Measurements from ENCODE around the gene CLDN5. TPM values are rescaled to one million over a fixed set of nuclear protein-coding genes. Genes with fewer than 3 reads are reported as not detected.

CLDN5 gene
- 23.9 TPM for total RNA-seq
- long read RNA-seq, transcript CLDN5-203 (2 exons, 1,760 nt) = minor isoform, 8 of 177 reads
- long read RNA-seq, transcript CLDN5-201 (1 exons, 2,357 nt) = major isoform, 166 of 177 reads
- long read RNA-seq, partial matches to known transcripts = 1 of 177 reads
- long read RNA-seq, other reads (novel, unspliced or antisense) = 2 of 177 reads

DNA sequence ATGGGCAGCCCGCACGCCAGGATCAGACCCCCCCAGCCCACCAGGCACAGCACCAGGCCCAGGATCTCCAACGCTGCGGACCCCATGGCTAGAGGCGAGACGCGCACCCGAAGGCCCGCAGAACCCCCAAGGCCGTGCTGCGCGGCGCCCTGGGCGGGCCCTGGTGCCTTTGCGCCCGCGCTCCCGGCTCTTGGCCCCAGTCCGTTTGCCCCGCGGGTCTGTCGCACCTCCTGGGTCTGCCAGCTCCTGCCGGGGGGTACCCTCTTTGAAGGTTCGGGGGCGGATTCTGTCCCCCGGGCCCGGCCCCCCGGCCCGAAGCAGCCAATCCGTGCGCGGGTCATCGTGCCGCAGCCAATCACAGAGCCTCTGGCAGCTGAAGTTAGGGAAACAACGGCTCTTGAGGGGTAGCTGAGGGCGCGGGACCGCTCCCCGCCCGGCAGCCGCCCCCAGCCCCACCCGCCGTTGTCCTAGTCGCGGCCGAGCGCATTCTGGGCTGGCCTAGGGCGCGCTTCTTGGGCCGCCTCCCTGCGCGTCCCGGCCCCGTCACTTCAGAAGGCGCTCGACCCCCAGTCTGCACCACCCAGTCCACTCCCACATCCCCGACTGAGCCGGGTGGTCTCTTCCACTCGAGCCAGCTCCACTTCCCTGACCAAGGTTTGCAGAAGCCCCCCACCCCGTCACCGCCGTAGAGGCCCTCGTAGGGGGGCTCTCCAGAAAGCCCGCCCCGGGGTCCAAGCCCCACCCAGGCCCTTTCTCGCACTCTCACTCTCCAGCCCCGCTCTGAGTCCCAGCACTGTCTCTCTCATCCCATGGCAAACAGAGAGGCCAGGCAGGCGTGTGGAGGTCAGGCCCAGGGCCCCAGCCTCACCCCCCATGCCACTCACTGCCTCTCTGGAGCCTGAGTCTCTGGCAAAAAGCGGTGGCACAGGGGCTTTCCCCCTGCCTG, at the start of gene CLDN5:
Gene CLDN5 (minus strand): TSS at position 241 of the 946 bp plus-strand sequence. CDS start 155 bp downstream, at position 86.
- intact Hi-C loops (cut with DNase I) = no loop called here
- DNase-seq (peak; percentile 69), ATAC-seq (ENCODE audit: poor library complexity) (peak; percentile 63)

DNA sequence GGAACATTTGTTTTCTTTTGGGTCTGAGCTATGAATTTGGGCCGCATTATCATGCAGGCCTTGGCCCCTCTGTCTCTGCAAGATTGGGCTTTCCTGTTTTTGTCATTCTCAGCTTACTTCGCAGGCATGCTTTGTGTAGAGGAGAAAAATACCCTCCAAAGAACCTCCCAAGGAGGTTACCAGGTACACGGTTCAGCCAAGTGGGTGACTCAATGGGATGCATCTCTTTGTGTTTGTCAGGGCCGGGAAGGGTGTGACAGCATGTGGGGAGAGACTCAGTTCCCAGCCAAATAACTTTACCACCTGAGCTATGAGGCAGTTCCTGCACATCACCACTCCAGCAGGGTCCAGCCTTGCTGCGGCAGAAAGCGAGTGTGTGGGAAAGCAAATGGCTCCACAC, 47.8 kb upstream of the CLDN5 start:
- intact Hi-C loops (cut with DNase I) = no loop called here
- ATAC-seq (ENCODE audit: poor library complexity) = no peak

GRCh38 chr22:19571207-19571795, 47.1 kb upstream of the CLDN5 start:
- intact Hi-C loops (cut with DNase I) = no loop called here
- DNase-seq = no peak
- no peak for ATAC-seq (ENCODE audit: poor library complexity)

More for the DNA sequence above, 47.8 kb upstream of the CLDN5 start:
- no peak for DNase-seq

DNA sequence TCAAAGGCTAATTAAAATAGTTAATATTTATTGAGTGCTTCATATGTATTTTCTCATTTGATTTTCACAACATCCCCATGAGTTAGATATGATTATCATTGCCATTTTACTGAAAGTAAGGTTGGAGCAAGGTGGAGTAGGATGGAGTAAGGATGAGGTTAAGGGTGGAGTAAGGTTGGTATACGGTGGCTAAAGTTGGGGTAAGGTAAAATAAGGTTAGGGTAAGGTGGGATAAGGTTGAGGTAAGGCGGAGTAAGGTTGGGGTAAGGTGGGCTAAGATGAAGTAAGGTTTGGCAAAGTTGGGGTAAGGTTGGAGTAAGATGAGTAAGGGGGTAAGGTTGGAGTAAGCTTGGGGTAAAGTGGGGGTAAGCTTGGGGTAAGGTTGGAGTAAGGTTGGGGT, 45.8 kb upstream of the CLDN5 start:
- intact Hi-C loops (cut with DNase I) = no loop called here
- ATAC-seq (ENCODE audit: poor library complexity) = no peak
- no peak for DNase-seq

- intact Hi-C loops (cut with DNase I) = no loop called here
- ATAC-seq (ENCODE audit: poor library complexity) (no peak), DNase-seq (no peak)
Observed at GRCh38 chr22:19569276-19569640, 45.0 kb upstream of the CLDN5 start.

- ATAC-seq (ENCODE audit: poor library complexity) = peak; percentile 59
- intact Hi-C loops (cut with DNase I) = no loop called here
- DNase-seq = no peak
Observed at GRCh38 chr22:19568337-19569275, 44.4 kb upstream of the CLDN5 start.

DNA sequence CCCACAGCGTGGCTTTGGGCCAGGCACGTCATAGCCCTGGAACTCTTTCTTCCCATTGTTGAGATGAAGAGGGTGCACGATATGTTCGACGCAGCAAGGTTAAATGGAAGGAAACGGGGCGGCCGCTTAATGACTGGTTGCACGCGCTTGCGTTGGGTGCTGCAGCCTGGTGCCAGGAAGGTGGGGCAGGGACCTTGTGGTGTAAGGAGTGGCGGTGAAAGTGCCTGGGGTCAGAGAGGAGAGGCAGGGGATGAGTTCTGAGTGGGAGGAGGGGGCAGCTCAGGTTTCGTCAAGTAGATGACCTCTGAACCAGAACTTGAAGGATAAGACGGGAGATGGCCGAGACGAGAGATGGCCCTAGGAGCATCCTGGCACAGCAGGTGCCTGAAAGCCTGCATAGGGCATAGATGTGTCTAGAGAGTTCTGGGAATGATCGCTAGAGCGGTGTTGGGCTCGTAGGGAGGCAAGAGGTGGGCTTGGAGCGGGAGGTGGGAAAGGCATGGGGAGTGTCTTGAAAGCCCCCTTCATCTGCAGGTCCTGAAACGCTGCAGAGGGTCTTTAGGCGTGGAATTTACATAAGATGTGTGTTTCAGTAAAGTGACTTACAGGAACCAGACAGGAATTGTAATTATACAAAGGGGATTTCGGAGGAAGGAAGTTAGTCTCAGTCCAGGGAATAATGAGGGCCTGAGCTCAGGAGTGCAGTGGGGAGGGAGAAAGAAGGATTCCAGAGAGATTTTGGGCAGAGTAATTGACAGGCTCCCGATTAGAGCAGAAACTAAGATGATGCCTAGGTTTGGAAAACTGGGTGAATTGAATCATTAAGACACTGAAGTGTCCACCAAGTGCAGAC, 43.2 kb upstream of the CLDN5 start:
- intact Hi-C loops (cut with DNase I) = no loop called here
- peak; percentile 57 for DNase-seq
- ATAC-seq (ENCODE audit: poor library complexity) = no peak

DNA sequence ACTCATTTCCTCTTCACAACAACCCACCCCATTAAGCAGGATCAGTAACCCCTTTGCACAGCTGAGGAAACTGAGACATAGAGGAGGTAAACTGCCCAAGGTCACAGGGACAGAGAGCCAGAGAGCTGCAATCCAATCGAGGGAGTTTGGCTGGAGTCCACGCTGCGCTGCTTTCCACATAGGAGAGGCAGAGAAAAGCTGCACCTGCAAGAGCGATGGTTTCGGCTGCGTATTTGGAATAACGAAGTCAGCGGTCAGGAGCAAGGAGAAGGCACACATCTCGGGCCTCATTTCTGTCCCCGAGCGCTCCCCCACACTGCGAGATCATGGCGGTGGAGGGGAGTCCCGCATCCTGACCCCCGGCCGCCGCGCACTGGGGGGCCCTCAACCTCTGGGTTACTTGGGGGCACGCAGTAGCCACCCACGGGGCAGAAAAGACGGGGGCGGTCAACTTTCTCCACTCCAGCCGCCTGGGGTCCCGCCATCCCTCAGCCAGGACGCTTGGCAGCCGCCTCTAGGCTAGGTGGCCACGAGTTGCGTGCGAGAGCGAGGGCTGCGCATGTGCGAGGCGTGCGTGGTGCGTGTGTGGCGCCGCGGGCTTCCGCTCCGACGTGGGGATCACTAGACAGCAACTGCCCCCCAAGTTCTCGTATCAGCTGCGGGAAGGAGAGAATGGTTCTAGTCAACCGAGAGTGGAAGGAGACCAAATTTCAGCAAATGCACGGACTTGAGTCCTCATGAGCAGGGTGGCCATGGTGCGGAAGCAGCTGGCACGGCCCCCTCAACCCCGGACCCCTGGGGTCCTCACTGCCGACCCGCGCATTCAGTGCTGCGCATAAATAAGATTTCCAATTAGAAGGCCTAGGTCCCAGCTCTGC, 42.3 kb upstream of the CLDN5 start:
- no peak for ATAC-seq (ENCODE audit: poor library complexity)
- DNase-seq = no peak
- intact Hi-C loops (cut with DNase I) = no loop called here

DNA sequence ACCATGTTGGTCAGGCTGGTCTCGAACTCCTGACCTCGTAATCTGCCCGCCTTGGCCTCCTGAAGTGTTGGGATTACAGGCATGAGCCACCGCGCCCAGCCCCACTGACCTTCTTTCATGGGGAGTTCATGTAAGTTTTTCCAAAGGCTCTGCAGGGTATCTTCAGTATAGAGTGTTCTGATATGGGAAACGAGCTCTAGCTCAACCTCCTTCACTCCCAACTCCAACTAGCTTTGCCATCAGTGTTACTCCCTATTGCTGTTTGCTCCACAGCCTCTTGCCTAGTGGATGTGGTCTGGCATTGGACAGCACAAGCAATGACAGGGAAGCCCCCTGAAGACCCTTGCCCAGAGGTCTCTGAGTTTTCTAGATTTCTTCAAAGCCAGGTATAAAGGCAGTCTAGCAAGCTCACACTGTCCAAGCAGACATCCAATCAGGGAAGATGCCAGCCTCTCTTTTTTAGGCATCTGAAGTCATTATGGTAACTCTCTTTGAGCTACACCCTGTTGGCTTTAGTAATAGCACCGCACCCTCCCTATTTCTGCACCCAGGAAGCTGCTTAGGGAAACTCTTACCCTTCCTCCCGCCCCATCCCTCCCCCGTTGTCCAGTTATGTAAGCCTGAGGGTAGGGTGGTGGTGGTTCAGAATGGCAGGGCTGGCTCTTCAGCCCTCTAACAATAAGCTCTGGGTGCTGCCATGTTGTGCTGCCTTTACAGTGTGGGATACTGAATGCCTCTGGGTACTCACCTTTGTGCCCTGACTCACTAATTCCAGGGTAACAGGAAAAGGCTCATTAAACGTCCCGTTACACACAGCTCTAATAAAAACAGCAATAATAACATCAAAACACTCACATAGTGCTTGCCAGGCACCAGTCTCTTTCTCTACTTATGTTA, 41.4 kb upstream of the CLDN5 start:
- DNase-seq = no peak
- ATAC-seq (ENCODE audit: poor library complexity) = no peak
- intact Hi-C loops (cut with DNase I) = no loop called here

DNA sequence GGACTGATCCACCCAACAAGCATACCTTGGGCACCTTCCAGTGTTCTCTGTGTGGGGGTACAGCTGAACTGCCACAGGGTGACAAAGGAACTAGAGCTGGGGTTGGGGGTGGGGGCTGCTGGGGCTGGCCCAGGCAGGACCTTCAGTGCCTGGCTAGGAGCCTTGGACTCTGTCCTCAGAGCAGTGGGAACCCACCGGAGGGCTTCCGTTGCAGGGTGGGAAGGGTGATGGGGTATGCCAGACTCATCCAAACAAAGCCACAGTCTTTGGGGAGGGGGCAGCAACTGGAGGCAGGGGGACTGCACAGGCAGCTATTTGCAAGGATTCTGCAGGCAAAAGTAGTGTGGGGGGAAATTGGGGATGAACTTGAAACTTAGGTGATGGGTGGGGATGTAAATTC, 35.7 kb upstream of the CLDN5 start:
- no peak for DNase-seq
- intact Hi-C loops (cut with DNase I) = no loop called here

DNA sequence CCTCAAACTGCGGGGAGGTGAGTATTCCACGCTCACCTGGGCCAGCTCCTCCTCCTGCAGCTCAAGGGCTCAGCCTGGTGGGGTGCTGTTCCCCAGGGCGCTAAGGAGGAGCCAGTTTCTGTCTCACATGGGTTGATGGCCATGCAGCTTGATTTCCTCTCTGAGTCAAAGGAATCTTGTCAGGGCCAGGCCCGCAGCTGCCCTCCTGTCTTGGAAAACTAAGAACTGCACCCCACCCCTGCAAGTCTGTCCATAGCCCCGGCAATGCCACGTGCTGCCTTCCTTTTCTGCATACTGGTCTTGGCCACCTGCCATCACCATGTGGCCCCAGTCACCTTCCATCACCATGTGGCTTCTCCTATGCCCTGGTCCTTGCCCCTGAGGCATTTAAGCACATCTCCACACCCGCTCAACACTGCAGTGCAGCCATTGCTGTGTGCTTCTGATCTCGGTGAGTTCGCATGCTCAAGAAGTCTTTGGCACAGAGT, 35.2 kb upstream of the CLDN5 start:
- intact Hi-C loops (cut with DNase I) = no loop called here
- ATAC-seq (ENCODE audit: poor library complexity) (no peak), DNase-seq (no peak)

More for the DNA sequence above, 35.7 kb upstream of the CLDN5 start:
- no peak for ATAC-seq (ENCODE audit: poor library complexity)

GRCh38 chr22:19556963-19557545, 32.8 kb upstream of the CLDN5 start:
- intact Hi-C loops (cut with DNase I) = no loop called here
- DNase-seq (no peak), ATAC-seq (ENCODE audit: poor library complexity) (no peak)

- DNase-seq (no peak), ATAC-seq (ENCODE audit: poor library complexity) (no peak)
- intact Hi-C loops (cut with DNase I) = no loop called here
Observed at GRCh38 chr22:19555651-19556050, 31.4 kb upstream of the CLDN5 start.

- intact Hi-C loops (cut with DNase I) = no loop called here
- no peak for DNase-seq
- no peak for ATAC-seq (ENCODE audit: poor library complexity)
Observed at GRCh38 chr22:19554834-19555404, 30.7 kb upstream of the CLDN5 start.

GRCh38 chr22:19553201-19553600, 29.0 kb upstream of the CLDN5 start:
- intact Hi-C loops (cut with DNase I) = no loop called here
- ATAC-seq (ENCODE audit: poor library complexity) = no peak

More at GRCh38 chr22:19553201-19553600, 29.0 kb upstream of the CLDN5 start:
- DNase-seq = no peak
